GM21447 (cell line): ENCODE results near the gene DHX35.

Experiments
- ATAC-seq: cut with Tn5 transposase; IDR thresholded peaks from one replicate; pipeline ENCODE4 v1.9.1; 2021; ENCODE audit not compliant: unreplicated experiment

Gene DHX35

GRCh38 chr20:39016506-39016905, 54.4 kb downstream of the DHX35 start:
- ATAC-seq: no peak

- no peak for ATAC-seq
Measured at GRCh38 chr20:39019027-39019426, 56.9 kb downstream of the DHX35 start.

GRCh38 chr20:39019805-39020325, 57.7 kb downstream of the DHX35 start:
- peak; percentile 73 for ATAC-seq

- ATAC-seq: peak; percentile 42
Measured at GRCh38 chr20:39021748-39022147, 59.6 kb downstream of the DHX35 start.

GRCh38 chr20:39025883-39026282, 63.7 kb downstream of the DHX35 start:
- ATAC-seq: no peak

- no peak for ATAC-seq
Measured at GRCh38 chr20:39029364-39029763, 67.2 kb downstream of the DHX35 start.

GRCh38 chr20:39032997-39033396, 70.9 kb downstream of the DHX35 start:
- no peak for ATAC-seq

- ATAC-seq: no peak
Measured at GRCh38 chr20:39036011-39036410, 73.9 kb downstream of the DHX35 start.

GRCh38 chr20:39036851-39037250, 74.7 kb downstream of the DHX35 start:
- ATAC-seq: no peak

GRCh38 chr20:39038047-39038446, 75.9 kb downstream of the DHX35 start:
- no peak for ATAC-seq

- ATAC-seq: no peak
Measured at GRCh38 chr20:39038495-39038894, 76.4 kb downstream of the DHX35 start.

- ATAC-seq: no peak
Measured at GRCh38 chr20:39039261-39039660, 77.1 kb downstream of the DHX35 start.

- no peak for ATAC-seq
Measured at GRCh38 chr20:39040116-39040515, 78.0 kb downstream of the DHX35 start.

- no peak for ATAC-seq
Measured at GRCh38 chr20:39041067-39041466, 78.9 kb downstream of the DHX35 start.

- no peak for ATAC-seq
Measured at GRCh38 chr20:39042279-39043150, 80.4 kb downstream of the DHX35 start.

GRCh38 chr20:39044501-39044900, 82.4 kb downstream of the DHX35 start:
- ATAC-seq: no peak

GRCh38 chr20:39045676-39046075, 83.5 kb downstream of the DHX35 start:
- no peak for ATAC-seq

GRCh38 chr20:39047417-39047985, 85.4 kb downstream of the DHX35 start:
- no peak for ATAC-seq

GRCh38 chr20:39048000-39048696, 86.0 kb downstream of the DHX35 start:
- peak; percentile 52 for ATAC-seq

GRCh38 chr20:39049148-39049547, 87.0 kb downstream of the DHX35 start:
- no peak for ATAC-seq

- ATAC-seq: peak; percentile 72
Measured at GRCh38 chr20:39049684-39050554, 87.8 kb downstream of the DHX35 start.
